K562 (cell line): ENCODE data around the gene CEP250. TPM values are rescaled to one million over a fixed set of nuclear protein-coding genes. Genes with fewer than 3 reads are reported as not detected.
A peak's percentile ranks its signal among the peaks of the same experiment; 100 is the strongest.

Experiments used
- ATAC-seq: fragments of 200-7000 bp; cut with Tn5 transposase; 3 replicates; pipeline ENCODE4 v1.9.1; 2020; ENCODE audit warnings: moderate library complexity
- BruUV-seq: library from RNA; stranded (reverse); fragments of 400-500 nt; replicated peaks from 2 replicates; lab custom pipeline; 2021; lab: Mats Ljungman, UMichigan
- CTCF ChIA-PET: fragments of 300-600 bp; formaldehyde crosslinking; extraction: SDS; loops from one replicate; lab custom pipeline; 2021; ENCODE audit warnings: low intra/inter-chr PET ratio; lab: Yijun Ruan, JAX
- POLR2A ChIA-PET: fragments of 300-600, 350-650 bp; sonication (Branson Sonifier 250); formaldehyde crosslinking; extraction: SDS; loops from one replicate; lab custom pipeline; 2021; ENCODE audit warnings: antibody characterized with exemption, inconsistent platforms; lab: Yijun Ruan, JAX
- DNase-seq, 4 experiments: peaks; one replicate each; pipeline versions ENCODE4 v3.0.0 to v3.0.0-alpha.2; 2011 to 2018; ENCODE audit warnings: low spot score in 3 of 4, mixed read lengths in 3 of 4; ENCODE audit errors: extremely low read depth in 1 of 4
- FAIRE-seq: peaks from 2 replicates; lab custom pipeline; 2011; peaks lifted over from hg19 to GRCh38; lab: Jason Lieb, UNC
- H2AFZ ChIP-seq: 2 replicates; pipeline ENCODE4 v1.6.0; 2011; ENCODE audit warnings: low read depth, low read length, control low read depth, inconsistent platforms
- H3K27ac ChIP-seq: fragments of 200-600 bp; 3 replicates; pipeline ENCODE4 v1.8.0; 2011; ENCODE audit warnings: low read depth, mild to moderate bottlenecking, control low read depth, inconsistent platforms, low read length, moderate library complexity, mixed read lengths; ENCODE audit errors: extremely low read depth
- H3K27me3 ChIP-seq, 2 experiments: fragments of 300-600 bp in 1 of 2; 2 replicates in 1 of 2; 3 replicates in 1 of 2; pipeline versions ENCODE4 v1.6.0 to v1.8.0; 2011; ENCODE audit warnings: inconsistent platforms in 2 of 2, low read length in 2 of 2, mild to moderate bottlenecking in 1 of 2, mixed read lengths in 1 of 2, moderate library complexity in 1 of 2; ENCODE audit not compliant: control insufficient read depth in 2 of 2, insufficient read depth in 2 of 2
- H3K36me3 ChIP-seq: fragments of 300-600 bp; 3 replicates; pipeline ENCODE4 v1.8.0; 2011; ENCODE audit warnings: mild to moderate bottlenecking, low read length, inconsistent platforms; ENCODE audit not compliant: control insufficient read depth, insufficient read depth
- H3K4me1 ChIP-seq, 2 experiments: fragments of 200-600 bp in 1 of 2; replicated peaks in 1 of 2; 2 replicates in 1 of 2; 3 replicates in 1 of 2; pipeline versions ENCODE4 v1.5.1 to v1.8.0; 2011; ENCODE audit warnings: inconsistent platforms in 2 of 2, low read length in 2 of 2, mild to moderate bottlenecking in 1 of 2, mixed read lengths in 1 of 2, moderate library complexity in 1 of 2; ENCODE audit not compliant: control insufficient read depth in 2 of 2, insufficient read depth in 2 of 2
- H3K4me2 ChIP-seq: 2 replicates; pipeline ENCODE4 v1.6.1; 2011; ENCODE audit warnings: low read length, control low read depth, inconsistent platforms, mixed read lengths; ENCODE audit not compliant: insufficient read depth
- H3K4me3 ChIP-seq: fragments of 200-600 bp; sonication (generic), shearing (Covaris generic); 2 replicates; pipeline ENCODE4 v1.5.1; 2016; ENCODE audit warnings: control low read depth, inconsistent platforms
- H3K79me2 ChIP-seq: fragments of 200-600 bp; 3 replicates; pipeline ENCODE4 v1.8.0; 2011; ENCODE audit warnings: low read length, inconsistent platforms; ENCODE audit not compliant: control insufficient read depth, insufficient read depth
- H3K9ac ChIP-seq, 2 experiments: 2 replicates each; pipeline versions ENCODE4 v1.6.0 to v1.6.1; 2011; ENCODE audit warnings: low read depth in 2 of 2, low read length in 2 of 2, control low read depth in 1 of 2, inconsistent platforms in 1 of 2, mild to moderate bottlenecking in 1 of 2, mixed read lengths in 1 of 2; ENCODE audit not compliant: insufficient read depth in 1 of 2
- H3K9me1 ChIP-seq: one replicate; pipeline ENCODE4 v1.6.0; 2011; ENCODE audit warnings: inconsistent platforms, mild to moderate bottlenecking, low read length, moderate library complexity; ENCODE audit not compliant: control insufficient read depth, insufficient read depth
- H3K9me3 ChIP-seq: replicated peaks from 2 replicates; pipeline ENCODE4 v1.5.1; 2011; ENCODE audit warnings: low read depth, low read length, inconsistent platforms; ENCODE audit not compliant: control insufficient read depth, insufficient read depth
- H4K20me1 ChIP-seq: replicated peaks from 2 replicates; pipeline ENCODE4 v1.6.1; 2011; ENCODE audit warnings: low read length, inconsistent platforms, mixed read lengths; ENCODE audit not compliant: control insufficient read depth, insufficient read depth
- CREB3 ChIP-seq: fragments of 450-650 bp; conservative IDR thresholded peaks from 2 replicates; pipeline ENCODE4 v1.6.1; 2016; ENCODE audit warnings: missing genetic modification characterization, low read depth, mild to moderate bottlenecking, missing compliant biosample characterization, moderate library complexity
- CREBBP ChIP-seq: IDR thresholded peaks from one replicate; pipeline ENCODE4 v1.6.1; 2012; ENCODE audit warnings: low read depth, mild to moderate bottlenecking, control low read depth, inconsistent platforms, low read length
- GTF2F1 ChIP-seq: IDR thresholded peaks from 2 replicates; pipeline ENCODE4 v1.6.1; 2011; ENCODE audit warnings: low read depth, low read length, improper control_type of control experiment
- ZNF316 ChIP-seq: fragments of 450-650 bp; IDR thresholded peaks from 2 replicates; pipeline ENCODE4 v1.6.1; 2016
- WGBS: fragments of 100-300 bp; shearing (Covaris generic); methylation state at CpG from one replicate; pipeline ENCODE4 v1.1.6; 2016; ENCODE audit warnings: low coverage, mixed read lengths; ENCODE audit not compliant: insufficient coverage; ENCODE audit errors: missing lambda C conversion rate; 5-methylcytosine and 5-hydroxymethylcytosine counted together
- in situ Hi-C: fragments of 300-500 bp; cut with MboI; formaldehyde crosslinking; loops from 4 replicates; pipeline ENCODE4 v1.15.0; 2018; ENCODE audit warnings: inconsistent platforms, mixed read lengths
- intact Hi-C: fragments of 100-400 bp; cut with micrococcal nuclease; formaldehyde crosslinking; loops from 2 replicates; pipeline ENCODE4 v1.14.2; 2022
- polyA plus RNA-seq, 8 experiments: library from polyadenylated mRNA; depleted of rRNA in 4 of 8; stranded (reverse) in 5 of 8; unstranded in 3 of 8; fragments of >200 nt; fragmentation: Nextera tagmentation in 2 of 8; fragmentation: Illumina TruSeq in 1 of 8; extraction: Ambion mirVana in 2 of 8; extraction: Trizol in 1 of 8; gene quantifications; 2 replicates each; pipeline versions ENCODE4 v1.2.1 to v1.2.3, GENCODE V29; 2011 to 2014; ENCODE audit warnings: inconsistent platforms in 1 of 8, missing spikeins in 1 of 8
- total RNA-seq, 7 experiments: library from RNA; depleted of rRNA in 6 of 7; stranded (reverse); fragments of >200 nt in 6 of 7; fragmentation: Illumina TruSeq in 2 of 7; extraction: Trizol in 2 of 7; gene quantifications; 2 replicates each; pipeline versions ENCODE4 v1.2.1 to v1.2.3, GENCODE V29; 2011 to 2021; ENCODE audit warnings: low replicate concordance in 1 of 7
- TF ChIP-seq, protein P1 (sequence below): fragments of 450-650 bp; IDR thresholded peaks from 2 replicates; pipeline ENCODE4 v1.6.1; 2016; ENCODE audit warnings: missing biosample characterization, missing genetic modification characterization
- TF ChIP-seq, protein P2 (sequence below): sonication (generic); formaldehyde crosslinking; IDR thresholded peaks from 2 replicates; pipeline ENCODE4 v1.5.0; 2020; ENCODE audit warnings: missing genetic modification reagents

Gene CEP250
- total and polyA plus RNA-seq, 9 of the 15 experiments (the other 6 are each of a cell fraction or from before 2014, with no cell fraction given) = 2.5 to 41.9 (median 20.5) TPM

DNA sequence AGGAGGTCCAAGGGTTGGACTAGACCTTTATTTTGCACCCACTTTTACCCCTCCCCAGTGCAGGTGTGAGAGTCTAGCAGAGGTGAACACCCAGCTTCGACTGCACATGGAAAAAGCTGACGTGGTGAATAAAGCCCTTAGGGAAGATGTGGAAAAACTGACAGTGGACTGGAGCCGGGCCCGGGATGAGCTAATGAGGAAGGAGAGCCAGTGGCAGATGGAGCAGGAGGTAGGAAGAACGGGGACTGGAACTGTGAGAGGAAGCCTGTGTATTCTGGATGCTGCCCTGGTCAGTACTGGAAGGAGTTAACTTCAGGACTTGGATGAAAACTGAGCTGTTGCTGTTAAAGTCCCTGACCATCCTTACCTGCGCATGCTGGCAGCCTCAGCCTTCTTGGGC is 10.6 kb downstream of the CEP250 start:
- in situ Hi-C loops (no loop called here), intact Hi-C loops (loop anchor here (10.0 kb wide), 2 partner anchors 149 to 419 kb away; partner anchors contain the start of gene SPAG4)
- no peaks in the 10 kb centered on the region for H3K9me3 ChIP-seq
- CTCF ChIA-PET = no interaction called here
- TF ChIP-seq CREBBP (no peak), CREB3 (tag) (no peak), ZNF316 (0 out of 2 replicates have a peak, but pooled peaks have one; percentile 3), GTF2F1 (no peak)
- TF ChIP-seq, protein P1, sequence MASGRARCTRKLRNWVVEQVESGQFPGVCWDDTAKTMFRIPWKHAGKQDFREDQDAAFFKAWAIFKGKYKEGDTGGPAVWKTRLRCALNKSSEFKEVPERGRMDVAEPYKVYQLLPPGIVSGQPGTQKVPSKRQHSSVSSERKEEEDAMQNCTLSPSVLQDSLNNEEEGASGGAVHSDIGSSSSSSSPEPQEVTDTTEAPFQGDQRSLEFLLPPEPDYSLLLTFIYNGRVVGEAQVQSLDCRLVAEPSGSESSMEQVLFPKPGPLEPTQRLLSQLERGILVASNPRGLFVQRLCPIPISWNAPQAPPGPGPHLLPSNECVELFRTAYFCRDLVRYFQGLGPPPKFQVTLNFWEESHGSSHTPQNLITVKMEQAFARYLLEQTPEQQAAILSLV (tag) = no peak
- TF ChIP-seq, protein P2, sequence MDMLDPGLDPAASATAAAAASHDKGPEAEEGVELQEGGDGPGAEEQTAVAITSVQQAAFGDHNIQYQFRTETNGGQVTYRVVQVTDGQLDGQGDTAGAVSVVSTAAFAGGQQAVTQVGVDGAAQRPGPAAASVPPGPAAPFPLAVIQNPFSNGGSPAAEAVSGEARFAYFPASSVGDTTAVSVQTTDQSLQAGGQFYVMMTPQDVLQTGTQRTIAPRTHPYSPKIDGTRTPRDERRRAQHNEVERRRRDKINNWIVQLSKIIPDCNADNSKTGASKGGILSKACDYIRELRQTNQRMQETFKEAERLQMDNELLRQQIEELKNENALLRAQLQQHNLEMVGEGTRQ (CRISPR knock-in tag) = no peak
- H2AFZ ChIP-seq = no peak overlapping the region
- no peak overlapping the region for H3K4me2 ChIP-seq
- no TSS peak for BruUV-seq
- H3K79me2 ChIP-seq = no peaks in the 10 kb centered on the region; the same call in 2 of the 3 replicates
- no peaks in the 10 kb centered on the region for H3K9me1 ChIP-seq
- H3K27ac ChIP-seq = no peak overlapping the region
- FAIRE-seq (no peak), DNase-seq (no peak), ATAC-seq (no peak)
- H3K27me3 ChIP-seq = no peaks in the 10 kb centered on the region
- H3K4me3 ChIP-seq = no peak overlapping the region
- H3K36me3 ChIP-seq = peaks cover 82% of the 10 kb centered on the region
- POLR2A ChIA-PET = interaction anchor here (0.6 to 1.0 kb wide), 2 partner anchors 55 to 188 kb away, joined by 3 to 4 read pairs; no protein-coding TSS in a partner anchor
- peaks cover 19 to 20% of the 10 kb centered on the region in 2 experiments for H3K4me1 ChIP-seq
- WGBS = 87% methylated on average over 6 of the region's 6 CpGs
- no peak overlapping the region for H3K9ac ChIP-seq
- H4K20me1 ChIP-seq = no peaks in the 10 kb centered on the region; the same call in 1 of the 2 replicates
